Measurements from ENCODE around the gene ATP10B.

ATP10B gene

DNA sequence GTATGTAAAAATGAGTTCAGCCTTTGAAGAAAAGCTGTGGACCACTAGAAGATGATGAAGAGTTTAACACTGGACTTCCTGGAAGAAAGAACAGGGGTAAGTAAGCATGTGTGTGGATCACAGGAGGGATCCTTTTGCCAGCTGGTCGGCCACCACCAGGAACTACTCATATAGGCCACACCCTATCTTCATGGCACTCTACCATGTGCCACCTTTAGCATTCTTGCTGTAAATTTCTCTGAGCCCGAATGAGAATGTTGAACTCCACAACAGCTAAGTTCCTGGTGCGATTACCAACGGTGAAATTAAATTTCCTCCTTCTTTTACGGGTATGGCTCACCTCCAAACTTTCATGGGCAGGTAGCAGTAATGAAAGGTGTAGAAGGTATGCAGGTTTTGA, 102.3 kb downstream of the ATP10B start:
- H2AFZ ChIP-seq (ENCODE audit: low read depth, low read length, severe bottlenecking), result no peak overlapping the region
- H3K79me2 ChIP-seq (ENCODE audit: insufficient read depth, low read length), result no peaks in the 10 kb centered on the region
- no peak overlapping the region for H3K4me3 ChIP-seq (ENCODE audit: insufficient read depth, low read length, poor library complexity, severe bottlenecking)
- H3K4me2 ChIP-seq (ENCODE audit: low read depth, low read length, poor library complexity, severe bottlenecking), result no peak overlapping the region
- H3F3A ChIP-seq (ENCODE audit: insufficient read depth), result no peaks in the 10 kb centered on the region
- no peaks in the 10 kb centered on the region for H3K36me3 ChIP-seq (ENCODE audit: low read length)
- no peaks in the 10 kb centered on the region for H3K9me2 ChIP-seq (replicated peaks; ENCODE audit: insufficient read depth, low read length)
- no peak overlapping the region for H3K9ac ChIP-seq (ENCODE audit: low read length)
- H3K27ac ChIP-seq (ENCODE audit: low read depth, low read length), result no peak overlapping the region
- H3K9me3 ChIP-seq (ENCODE audit: insufficient read depth, low read length), result no peaks in the 10 kb centered on the region
- no peaks in the 10 kb centered on the region for H4K20me1 ChIP-seq (ENCODE audit: low read depth, low read length)
- no peaks in the 10 kb centered on the region for H3K27me3 ChIP-seq (ENCODE audit: low read length)
- TF ChIP-seq, protein P1, sequence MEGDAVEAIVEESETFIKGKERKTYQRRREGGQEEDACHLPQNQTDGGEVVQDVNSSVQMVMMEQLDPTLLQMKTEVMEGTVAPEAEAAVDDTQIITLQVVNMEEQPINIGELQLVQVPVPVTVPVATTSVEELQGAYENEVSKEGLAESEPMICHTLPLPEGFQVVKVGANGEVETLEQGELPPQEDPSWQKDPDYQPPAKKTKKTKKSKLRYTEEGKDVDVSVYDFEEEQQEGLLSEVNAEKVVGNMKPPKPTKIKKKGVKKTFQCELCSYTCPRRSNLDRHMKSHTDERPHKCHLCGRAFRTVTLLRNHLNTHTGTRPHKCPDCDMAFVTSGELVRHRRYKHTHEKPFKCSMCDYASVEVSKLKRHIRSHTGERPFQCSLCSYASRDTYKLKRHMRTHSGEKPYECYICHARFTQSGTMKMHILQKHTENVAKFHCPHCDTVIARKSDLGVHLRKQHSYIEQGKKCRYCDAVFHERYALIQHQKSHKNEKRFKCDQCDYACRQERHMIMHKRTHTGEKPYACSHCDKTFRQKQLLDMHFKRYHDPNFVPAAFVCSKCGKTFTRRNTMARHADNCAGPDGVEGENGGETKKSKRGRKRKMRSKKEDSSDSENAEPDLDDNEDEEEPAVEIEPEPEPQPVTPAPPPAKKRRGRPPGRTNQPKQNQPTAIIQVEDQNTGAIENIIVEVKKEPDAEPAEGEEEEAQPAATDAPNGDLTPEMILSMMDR (IDR thresholded peaks at IDR 0.05; ENCODE audit: insufficient read depth, low read length, poor library complexity, severe bottlenecking), result no peak
- no peak for TF ChIP-seq EZH2phosphoT487 (conservative IDR thresholded peaks at IDR 0.05; ENCODE audit: low read length)

DNA sequence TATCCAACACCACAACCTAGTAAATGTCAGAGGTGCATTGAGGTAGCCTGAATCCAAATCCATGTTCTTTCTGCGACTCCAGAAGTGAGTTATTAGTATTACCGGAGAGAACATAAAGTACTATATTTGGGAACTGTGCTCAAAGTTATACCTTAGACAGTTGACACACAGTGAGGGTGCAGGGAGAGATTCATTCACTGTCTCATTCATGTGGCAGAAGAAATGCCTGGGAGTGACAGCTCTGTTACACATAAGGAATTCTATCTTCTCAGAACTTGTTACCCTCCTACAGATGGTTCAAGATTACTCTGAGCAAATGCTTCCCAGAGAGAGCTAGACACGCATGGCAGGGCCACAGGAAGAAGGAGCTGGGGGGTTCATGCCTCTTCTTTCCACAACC, 103.0 kb downstream of the ATP10B start:
- Histone ChIP-seq H3K79me2 (ENCODE audit: insufficient read depth, low read length) (no peaks in the 10 kb centered on the region), H3K4me2 (ENCODE audit: low read depth, low read length, poor library complexity, severe bottlenecking) (no peak overlapping the region), H2AFZ (ENCODE audit: low read depth, low read length, severe bottlenecking) (no peak overlapping the region), H3K27ac (ENCODE audit: low read depth, low read length) (no peak overlapping the region), H4K20me1 (ENCODE audit: low read depth, low read length) (no peaks in the 10 kb centered on the region), H3K9me2 (replicated peaks; ENCODE audit: insufficient read depth, low read length) (no peaks in the 10 kb centered on the region), H3K9ac (ENCODE audit: low read length) (no peak overlapping the region), H3F3A (ENCODE audit: insufficient read depth) (no peaks in the 10 kb centered on the region), H3K36me3 (ENCODE audit: low read length) (no peaks in the 10 kb centered on the region), H3K27me3 (ENCODE audit: low read length) (no peaks in the 10 kb centered on the region), H3K9me3 (ENCODE audit: insufficient read depth, low read length) (no peaks in the 10 kb centered on the region), H3K4me3 (ENCODE audit: insufficient read depth, low read length, poor library complexity, severe bottlenecking) (no peak overlapping the region)
- no peak for TF ChIP-seq EZH2phosphoT487 (conservative IDR thresholded peaks at IDR 0.05; ENCODE audit: low read length)
- TF ChIP-seq, protein P1 (IDR thresholded peaks at IDR 0.05; ENCODE audit: insufficient read depth, low read length, poor library complexity, severe bottlenecking), result no peak

DNA sequence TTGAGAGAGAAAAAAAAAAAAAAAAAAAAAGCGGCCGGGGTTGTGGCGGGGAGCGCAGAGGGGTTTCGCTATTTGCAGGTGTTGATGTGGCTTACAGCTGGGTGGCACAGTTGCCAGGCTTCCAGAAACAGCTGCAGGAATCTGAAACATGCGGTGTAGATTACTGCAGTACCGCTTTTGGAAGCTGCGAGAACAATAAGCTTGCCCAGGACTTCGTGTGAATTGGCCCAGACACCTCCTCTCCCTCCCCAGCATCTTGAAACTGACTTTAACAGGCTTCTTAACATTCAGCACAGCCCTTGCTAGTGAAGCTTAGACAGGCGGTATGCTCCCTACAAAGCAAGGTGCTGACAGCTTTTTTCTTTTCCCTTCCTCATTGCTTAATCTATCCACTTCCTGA, 104.0 kb downstream of the ATP10B start:
- no peaks in the 10 kb centered on the region for H3K9me3 ChIP-seq (ENCODE audit: insufficient read depth, low read length)
- TF ChIP-seq EZH2phosphoT487 (conservative IDR thresholded peaks at IDR 0.05; ENCODE audit: low read length), result no peak
- TF ChIP-seq, protein P1 (IDR thresholded peaks at IDR 0.05; ENCODE audit: insufficient read depth, low read length, poor library complexity, severe bottlenecking), result no peak
- no peaks in the 10 kb centered on the region for H3K79me2 ChIP-seq (ENCODE audit: insufficient read depth, low read length)
- H4K20me1 ChIP-seq (ENCODE audit: low read depth, low read length), result no peaks in the 10 kb centered on the region
- H3K9ac ChIP-seq (ENCODE audit: low read length), result no peak overlapping the region
- H3K9me2 ChIP-seq (replicated peaks; ENCODE audit: insufficient read depth, low read length), result no peaks in the 10 kb centered on the region
- no peak overlapping the region for H3K27ac ChIP-seq (ENCODE audit: low read depth, low read length)
- H2AFZ ChIP-seq (ENCODE audit: low read depth, low read length, severe bottlenecking), result no peak overlapping the region
- no peaks in the 10 kb centered on the region for H3K27me3 ChIP-seq (ENCODE audit: low read length)
- no peak overlapping the region for H3K4me3 ChIP-seq (ENCODE audit: insufficient read depth, low read length, poor library complexity, severe bottlenecking)
- H3K36me3 ChIP-seq (ENCODE audit: low read length), result no peaks in the 10 kb centered on the region
- H3K4me2 ChIP-seq (ENCODE audit: low read depth, low read length, poor library complexity, severe bottlenecking), result no peak overlapping the region
- H3F3A ChIP-seq (ENCODE audit: insufficient read depth), result no peaks in the 10 kb centered on the region
